K562 (cell line): ENCODE results near the gene EIF2S1. TPM values are rescaled to one million over a fixed set of nuclear protein-coding genes. Genes with fewer than 3 reads are reported as not detected.
"Not testable (repeated sequence)": the region's sequence is repeated elsewhere in the genome, so short reads cannot be mapped to it uniquely, and the experiment has no call there.

ENCODE experiments used
- ATAC-seq: fragments of 200-7000 bp; cut with Tn5 transposase; 3 replicates; pipeline ENCODE4 v1.9.1; 2020; ENCODE audit warnings: moderate library complexity
- BruUV-seq: library from RNA; stranded (reverse); fragments of 400-500 nt; replicated peaks from 2 replicates; lab custom pipeline; 2021; lab: Mats Ljungman, UMichigan
- CTCF ChIA-PET: fragments of 300-600 bp; formaldehyde crosslinking; extraction: SDS; loops from one replicate; lab custom pipeline; 2021; ENCODE audit warnings: low intra/inter-chr PET ratio; lab: Yijun Ruan, JAX
- POLR2A ChIA-PET: fragments of 300-600, 350-650 bp; sonication (Branson Sonifier 250); formaldehyde crosslinking; extraction: SDS; loops from one replicate; lab custom pipeline; 2021; ENCODE audit warnings: antibody characterized with exemption, inconsistent platforms; lab: Yijun Ruan, JAX
- DNase-seq, 4 experiments: peaks; one replicate each; pipeline versions ENCODE4 v3.0.0 to v3.0.0-alpha.2; 2011 to 2018; ENCODE audit warnings: low spot score in 3 of 4, mixed read lengths in 3 of 4; ENCODE audit errors: extremely low read depth in 1 of 4
- FAIRE-seq: peaks from 2 replicates; lab custom pipeline; 2011; peaks lifted over from hg19 to GRCh38; lab: Jason Lieb, UNC
- H2AFZ ChIP-seq: 2 replicates; pipeline ENCODE4 v1.6.0; 2011; ENCODE audit warnings: low read depth, low read length, control low read depth, inconsistent platforms
- H3K27ac ChIP-seq: fragments of 200-600 bp; 3 replicates; pipeline ENCODE4 v1.8.0; 2011; ENCODE audit warnings: low read depth, mild to moderate bottlenecking, control low read depth, inconsistent platforms, low read length, moderate library complexity, mixed read lengths; ENCODE audit errors: extremely low read depth
- H3K27me3 ChIP-seq, 2 experiments: fragments of 300-600 bp in 1 of 2; 2 replicates in 1 of 2; 3 replicates in 1 of 2; pipeline versions ENCODE4 v1.6.0 to v1.8.0; 2011; ENCODE audit warnings: inconsistent platforms in 2 of 2, low read length in 2 of 2, mild to moderate bottlenecking in 1 of 2, mixed read lengths in 1 of 2, moderate library complexity in 1 of 2; ENCODE audit not compliant: control insufficient read depth in 2 of 2, insufficient read depth in 2 of 2
- H3K36me3 ChIP-seq: fragments of 300-600 bp; 3 replicates; pipeline ENCODE4 v1.8.0; 2011; ENCODE audit warnings: mild to moderate bottlenecking, low read length, inconsistent platforms; ENCODE audit not compliant: control insufficient read depth, insufficient read depth
- H3K4me1 ChIP-seq, 2 experiments: fragments of 200-600 bp in 1 of 2; replicated peaks in 1 of 2; 2 replicates in 1 of 2; 3 replicates in 1 of 2; pipeline versions ENCODE4 v1.5.1 to v1.8.0; 2011; ENCODE audit warnings: inconsistent platforms in 2 of 2, low read length in 2 of 2, mild to moderate bottlenecking in 1 of 2, mixed read lengths in 1 of 2, moderate library complexity in 1 of 2; ENCODE audit not compliant: control insufficient read depth in 2 of 2, insufficient read depth in 2 of 2
- H3K4me2 ChIP-seq: 2 replicates; pipeline ENCODE4 v1.6.1; 2011; ENCODE audit warnings: low read length, control low read depth, inconsistent platforms, mixed read lengths; ENCODE audit not compliant: insufficient read depth
- H3K4me3 ChIP-seq: fragments of 200-600 bp; sonication (generic), shearing (Covaris generic); 2 replicates; pipeline ENCODE4 v1.5.1; 2016; ENCODE audit warnings: control low read depth, inconsistent platforms
- H3K79me2 ChIP-seq: fragments of 200-600 bp; 3 replicates; pipeline ENCODE4 v1.8.0; 2011; ENCODE audit warnings: low read length, inconsistent platforms; ENCODE audit not compliant: control insufficient read depth, insufficient read depth
- H3K9ac ChIP-seq, 2 experiments: 2 replicates each; pipeline versions ENCODE4 v1.6.0 to v1.6.1; 2011; ENCODE audit warnings: low read depth in 2 of 2, low read length in 2 of 2, control low read depth in 1 of 2, inconsistent platforms in 1 of 2, mild to moderate bottlenecking in 1 of 2, mixed read lengths in 1 of 2; ENCODE audit not compliant: insufficient read depth in 1 of 2
- H3K9me1 ChIP-seq: one replicate; pipeline ENCODE4 v1.6.0; 2011; ENCODE audit warnings: inconsistent platforms, mild to moderate bottlenecking, low read length, moderate library complexity; ENCODE audit not compliant: control insufficient read depth, insufficient read depth
- H3K9me3 ChIP-seq: replicated peaks from 2 replicates; pipeline ENCODE4 v1.5.1; 2011; ENCODE audit warnings: low read depth, low read length, inconsistent platforms; ENCODE audit not compliant: control insufficient read depth, insufficient read depth
- H4K20me1 ChIP-seq: replicated peaks from 2 replicates; pipeline ENCODE4 v1.6.1; 2011; ENCODE audit warnings: low read length, inconsistent platforms, mixed read lengths; ENCODE audit not compliant: control insufficient read depth, insufficient read depth
- FOXJ2 ChIP-seq: fragments of 200-800 bp; sonication (Bioruptor generic); IDR thresholded peaks from 2 replicates; pipeline ENCODE4 v1.6.1; 2016; ENCODE audit warnings: missing genetic modification characterization, missing compliant biosample characterization
- GTF2A2 ChIP-seq: IDR thresholded peaks from 2 replicates; pipeline ENCODE4 v1.6.1; 2016; ENCODE audit warnings: mild to moderate bottlenecking, missing genetic modification characterization, missing compliant biosample characterization
- ZBTB17 ChIP-seq: fragments of 450-650 bp; formaldehyde crosslinking; IDR thresholded peaks from 2 replicates; pipeline ENCODE4 v1.4.0; 2020; ENCODE audit warnings: mild to moderate bottlenecking
- ZNF668 ChIP-seq: fragments of 250-450 bp; sonication (Bioruptor Pico); IDR thresholded peaks from 2 replicates; pipeline ENCODE4 v1.8.0; 2022; ENCODE audit warnings: mild to moderate bottlenecking, inconsistent platforms
- ZNF695 ChIP-seq: fragments of 450-650 bp; formaldehyde crosslinking; IDR thresholded peaks from 2 replicates; pipeline ENCODE4 v1.4.0; 2020; ENCODE audit warnings: mild to moderate bottlenecking, moderate library complexity
- ZNF75A ChIP-seq: fragments of 450-650 bp; formaldehyde crosslinking; IDR thresholded peaks from 2 replicates; pipeline ENCODE4 v1.4.0; 2020; ENCODE audit warnings: mild to moderate bottlenecking
- WGBS: fragments of 100-300 bp; shearing (Covaris generic); methylation state at CpG from one replicate; pipeline ENCODE4 v1.1.6; 2016; ENCODE audit warnings: low coverage, mixed read lengths; ENCODE audit not compliant: insufficient coverage; ENCODE audit errors: missing lambda C conversion rate; 5-methylcytosine and 5-hydroxymethylcytosine counted together
- in situ Hi-C: fragments of 300-500 bp; cut with MboI; formaldehyde crosslinking; loops from 4 replicates; pipeline ENCODE4 v1.15.0; 2018; ENCODE audit warnings: inconsistent platforms, mixed read lengths
- intact Hi-C: fragments of 100-400 bp; cut with micrococcal nuclease; formaldehyde crosslinking; loops from 2 replicates; pipeline ENCODE4 v1.14.2; 2022
- polyA plus RNA-seq, 8 experiments: library from polyadenylated mRNA; depleted of rRNA in 4 of 8; stranded (reverse) in 5 of 8; unstranded in 3 of 8; fragments of >200 nt; fragmentation: Nextera tagmentation in 2 of 8; fragmentation: Illumina TruSeq in 1 of 8; extraction: Ambion mirVana in 2 of 8; extraction: Trizol in 1 of 8; gene quantifications; 2 replicates each; pipeline versions ENCODE4 v1.2.1 to v1.2.3, GENCODE V29; 2011 to 2014; ENCODE audit warnings: inconsistent platforms in 1 of 8, missing spikeins in 1 of 8
- total RNA-seq, 7 experiments: library from RNA; depleted of rRNA in 6 of 7; stranded (reverse); fragments of >200 nt in 6 of 7; fragmentation: Illumina TruSeq in 2 of 7; extraction: Trizol in 2 of 7; gene quantifications; 2 replicates each; pipeline versions ENCODE4 v1.2.1 to v1.2.3, GENCODE V29; 2011 to 2021; ENCODE audit warnings: low replicate concordance in 1 of 7
- TF ChIP-seq, protein P1 (sequence below): fragments of 250-450 bp; sonication (Bioruptor Pico); IDR thresholded peaks from 2 replicates; pipeline ENCODE4 v1.8.0; 2021; ENCODE audit warnings: moderate library complexity, mild to moderate bottlenecking, inconsistent platforms
- TF ChIP-seq, protein P2 (sequence below), 2 experiments: fragments of 450-650 bp; IDR thresholded peaks; 2 replicates each; pipeline ENCODE4 v1.6.1; 2018; ENCODE audit warnings: mild to moderate bottlenecking in 2 of 2, low read depth in 1 of 2; ENCODE audit not compliant: partially characterized antibody in 2 of 2
- TF ChIP-seq, protein P3 (sequence below): fragments of 450-650 bp; IDR thresholded peaks from 2 replicates; pipeline ENCODE4 v1.6.1; 2017; ENCODE audit warnings: mild to moderate bottlenecking, moderate library complexity

EIF2S1 gene
- total and polyA plus RNA-seq, 9 of the 15 experiments (the other 6 are each of a cell fraction or from before 2014, with no cell fraction given): 216 to 1,018 (median 332) TPM

DNA sequence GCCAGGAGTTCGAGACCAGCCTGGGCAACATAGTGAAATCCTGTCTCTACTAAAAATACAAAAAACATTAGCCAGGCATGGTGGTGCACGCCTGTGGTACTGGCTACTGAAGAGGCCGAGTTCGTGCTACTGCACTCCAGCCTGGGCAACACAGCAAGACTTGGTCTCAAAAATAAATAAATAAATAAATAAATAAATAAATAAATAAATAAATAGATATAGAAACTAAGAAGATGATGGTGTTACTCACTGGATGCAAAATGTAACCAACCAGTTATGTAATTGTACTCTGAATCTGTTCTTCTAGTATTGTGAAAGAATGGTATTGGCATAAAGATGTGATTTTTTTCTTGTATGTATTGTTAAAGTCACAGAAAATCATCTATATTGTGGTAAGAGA is 30.5 kb upstream of the EIF2S1 start:
- BruUV-seq, DNase-seq, CTCF ChIA-PET: not testable (repeated sequence)

DNA sequence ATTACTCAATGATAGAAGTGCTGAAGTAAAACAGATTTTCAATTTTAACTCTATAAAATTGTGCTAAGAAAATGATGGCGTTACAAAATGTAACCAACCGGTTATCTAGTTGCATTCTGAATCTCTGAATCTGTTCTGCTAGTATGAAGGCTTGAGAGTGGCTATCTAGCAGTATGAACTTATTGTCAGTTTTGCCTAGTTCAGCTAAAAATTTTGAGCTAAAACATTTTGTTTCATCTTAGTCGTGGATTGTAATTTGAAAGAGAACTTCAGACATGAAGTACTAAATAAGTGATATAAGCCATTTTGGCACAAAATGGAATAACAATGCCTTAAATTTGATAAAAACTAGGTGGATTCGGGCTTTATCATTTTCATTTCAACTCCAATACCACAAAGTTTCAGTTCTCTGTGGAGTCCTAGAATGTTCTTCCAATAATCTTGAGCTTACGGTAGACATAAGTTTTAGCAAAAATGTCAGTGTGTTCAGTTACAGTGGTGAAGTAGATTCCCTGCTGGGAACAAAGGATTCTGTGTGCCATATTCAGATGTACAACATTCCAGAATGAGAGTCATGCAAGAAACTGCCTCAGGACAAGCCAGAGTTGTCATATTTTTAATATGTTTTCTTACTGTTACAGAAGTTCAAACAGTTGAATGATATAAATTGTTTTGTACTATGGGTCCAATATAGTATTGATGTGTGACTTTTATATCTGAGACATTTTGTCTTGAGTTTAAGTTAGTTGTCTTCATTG is 28.6 kb upstream of the EIF2S1 start:
- FAIRE-seq: no peak
- intact Hi-C loops: no loop called here
- WGBS: 89% methylated on average over 5 of the region's 5 CpGs
- no peak overlapping the region for H3K4me2 ChIP-seq
- in situ Hi-C loops: no loop called here
- no peak overlapping the region for H3K27ac ChIP-seq
- no peaks in the 10 kb centered on the region for H3K27me3 ChIP-seq
- no peaks in the 10 kb centered on the region; a peak in 1 of 5 replicates for H3K4me1 ChIP-seq
- no peak overlapping the region for H2AFZ ChIP-seq
- no peaks in the 10 kb centered on the region for H4K20me1 ChIP-seq
- peaks cover 43% of the 10 kb centered on the region for H3K36me3 ChIP-seq
- no peak overlapping the region for H3K4me3 ChIP-seq
- no peak for DNase-seq
- ChIA-PET POLR2A (no interaction called here), CTCF (no interaction called here)
- no TSS peak for BruUV-seq
- H3K9me3 ChIP-seq: no peaks in the 10 kb centered on the region
- no peaks in the 10 kb centered on the region for H3K9me1 ChIP-seq
- H3K9ac ChIP-seq: no peak overlapping the region
- ATAC-seq: no peak
- H3K79me2 ChIP-seq: no peaks in the 10 kb centered on the region
- TF ChIP-seq ZNF668 (no peak), ZBTB17 (no peak), GTF2A2 (no peak), ZNF75A (CRISPR knock-in tag) (no peak), ZNF695 (CRISPR knock-in tag) (no peak), FOXJ2 (tag) (no peak)
- TF ChIP-seq, protein P1, sequence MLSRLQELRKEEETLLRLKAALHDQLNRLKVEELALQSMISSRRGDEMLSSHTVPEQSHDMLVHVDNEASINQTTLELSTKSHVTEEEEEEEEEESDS (CRISPR knock-in tag): no peak
- TF ChIP-seq, protein P2, sequence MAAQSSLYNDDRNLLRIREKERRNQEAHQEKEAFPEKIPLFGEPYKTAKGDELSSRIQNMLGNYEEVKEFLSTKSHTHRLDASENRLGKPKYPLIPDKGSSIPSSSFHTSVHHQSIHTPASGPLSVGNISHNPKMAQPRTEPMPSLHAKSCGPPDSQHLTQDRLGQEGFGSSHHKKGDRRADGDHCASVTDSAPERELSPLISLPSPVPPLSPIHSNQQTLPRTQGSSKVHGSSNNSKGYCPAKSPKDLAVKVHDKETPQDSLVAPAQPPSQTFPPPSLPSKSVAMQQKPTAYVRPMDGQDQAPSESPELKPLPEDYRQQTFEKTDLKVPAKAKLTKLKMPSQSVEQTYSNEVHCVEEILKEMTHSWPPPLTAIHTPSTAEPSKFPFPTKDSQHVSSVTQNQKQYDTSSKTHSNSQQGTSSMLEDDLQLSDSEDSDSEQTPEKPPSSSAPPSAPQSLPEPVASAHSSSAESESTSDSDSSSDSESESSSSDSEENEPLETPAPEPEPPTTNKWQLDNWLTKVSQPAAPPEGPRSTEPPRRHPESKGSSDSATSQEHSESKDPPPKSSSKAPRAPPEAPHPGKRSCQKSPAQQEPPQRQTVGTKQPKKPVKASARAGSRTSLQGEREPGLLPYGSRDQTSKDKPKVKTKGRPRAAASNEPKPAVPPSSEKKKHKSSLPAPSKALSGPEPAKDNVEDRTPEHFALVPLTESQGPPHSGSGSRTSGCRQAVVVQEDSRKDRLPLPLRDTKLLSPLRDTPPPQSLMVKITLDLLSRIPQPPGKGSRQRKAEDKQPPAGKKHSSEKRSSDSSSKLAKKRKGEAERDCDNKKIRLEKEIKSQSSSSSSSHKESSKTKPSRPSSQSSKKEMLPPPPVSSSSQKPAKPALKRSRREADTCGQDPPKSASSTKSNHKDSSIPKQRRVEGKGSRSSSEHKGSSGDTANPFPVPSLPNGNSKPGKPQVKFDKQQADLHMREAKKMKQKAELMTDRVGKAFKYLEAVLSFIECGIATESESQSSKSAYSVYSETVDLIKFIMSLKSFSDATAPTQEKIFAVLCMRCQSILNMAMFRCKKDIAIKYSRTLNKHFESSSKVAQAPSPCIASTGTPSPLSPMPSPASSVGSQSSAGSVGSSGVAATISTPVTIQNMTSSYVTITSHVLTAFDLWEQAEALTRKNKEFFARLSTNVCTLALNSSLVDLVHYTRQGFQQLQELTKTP (IDR thresholded peaks at IDR 0.05; ENCODE audit: low read depth in 1 of 2, partially characterized antibody in 2 of 2): no peak
- TF ChIP-seq, protein P3, sequence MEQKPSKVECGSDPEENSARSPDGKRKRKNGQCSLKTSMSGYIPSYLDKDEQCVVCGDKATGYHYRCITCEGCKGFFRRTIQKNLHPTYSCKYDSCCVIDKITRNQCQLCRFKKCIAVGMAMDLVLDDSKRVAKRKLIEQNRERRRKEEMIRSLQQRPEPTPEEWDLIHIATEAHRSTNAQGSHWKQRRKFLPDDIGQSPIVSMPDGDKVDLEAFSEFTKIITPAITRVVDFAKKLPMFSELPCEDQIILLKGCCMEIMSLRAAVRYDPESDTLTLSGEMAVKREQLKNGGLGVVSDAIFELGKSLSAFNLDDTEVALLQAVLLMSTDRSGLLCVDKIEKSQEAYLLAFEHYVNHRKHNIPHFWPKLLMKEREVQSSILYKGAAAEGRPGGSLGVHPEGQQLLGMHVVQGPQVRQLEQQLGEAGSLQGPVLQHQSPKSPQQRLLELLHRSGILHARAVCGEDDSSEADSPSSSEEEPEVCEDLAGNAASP: no peak

More for the DNA sequence above, 30.5 kb upstream of the EIF2S1 start:
- 95% methylated on average over 4 of the region's 4 CpGs for WGBS
- H3K27ac ChIP-seq, H4K20me1 ChIP-seq, H3K9ac ChIP-seq, ATAC-seq, FAIRE-seq, in situ Hi-C loops, intact Hi-C loops, H3K9me1 ChIP-seq, H3K9me3 ChIP-seq, H3K4me1 ChIP-seq, H3K4me2 ChIP-seq, H3K4me3 ChIP-seq, POLR2A ChIA-PET, H3K27me3 ChIP-seq, H3K79me2 ChIP-seq, H2AFZ ChIP-seq: not testable (repeated sequence)
- H3K36me3 ChIP-seq: peaks cover 34% of the 10 kb centered on the region; the same call in 2 of the 3 replicates
